Measurements from ENCODE around the gene ASPG. TPM values are rescaled to one million over a fixed set of nuclear protein-coding genes. Genes with fewer than 3 reads are reported as not detected.

ASPG gene
- total RNA-seq, 1 donor from 2014 or later, result 0.94 TPM

DNA sequence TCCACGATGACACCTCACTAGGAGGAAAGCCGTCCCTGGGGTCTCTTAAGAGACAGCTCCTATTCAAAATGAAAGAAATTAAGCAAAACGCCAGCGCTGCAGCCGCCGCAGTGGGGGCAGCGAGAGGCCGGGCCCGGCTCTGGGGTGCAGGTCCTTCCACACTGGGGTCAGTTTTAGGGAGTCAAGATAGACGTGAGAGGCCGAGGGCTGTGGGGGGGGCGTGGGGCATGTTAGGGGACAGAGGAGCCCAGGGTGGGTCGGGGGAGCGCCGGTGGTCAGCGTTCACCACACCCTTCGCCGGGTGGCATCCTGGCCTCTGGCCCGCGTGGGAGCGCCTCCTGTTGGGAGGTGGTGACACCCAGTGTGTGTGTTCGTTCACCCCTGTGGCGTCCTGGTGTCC lies 78.5 kb downstream of the ASPG start:
- DNase-seq, result no peak

DNA sequence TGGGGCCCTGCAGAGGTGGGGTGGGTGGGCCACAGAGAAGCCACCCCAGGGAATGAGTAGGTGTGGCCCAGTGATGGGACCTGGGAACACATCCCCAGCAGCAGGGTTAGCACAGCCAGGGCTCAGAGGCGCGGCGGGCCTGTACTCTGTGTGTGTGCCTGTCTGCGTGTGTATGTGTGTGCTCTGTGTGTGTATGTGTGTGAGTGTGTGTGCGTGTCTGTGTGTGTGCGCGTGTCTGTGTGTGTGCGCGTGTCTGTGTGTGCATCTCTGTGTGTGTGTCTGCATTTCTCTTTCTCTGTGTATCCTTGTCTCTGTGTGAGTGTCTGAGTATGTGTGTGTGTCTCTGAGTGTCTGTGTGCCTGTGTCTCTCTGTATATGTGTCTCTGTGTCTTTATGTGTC lies 79.0 kb downstream of the ASPG start:
- no peak for DNase-seq

Small RNA genes lying within 50 kb of the gene (small RNA-seq; reads per million reads assigned to genes)
- gene MIR203A, result 1.4 reads per million, percentile 79 among the genes with 10 or more reads in this experiment

Other genes with a start within 250 kb of the ASPG start
- gene PPP1R13B, start 238.1 kb upstream of the ASPG start, total RNA-seq, result 15.8 TPM
- 1.2 TPM for gene TDRD9, start 157.2 kb upstream of the ASPG start, total RNA-seq
- gene RD3L, start 143.2 kb upstream of the ASPG start, total RNA-seq, result not detected
- gene KIF26A, start 52.9 kb downstream of the ASPG start, total RNA-seq, result 13.1 TPM

All from occipital lobe (tissue), 3 donors.